Measurements from ENCODE around the gene CACFD1.

DNA sequence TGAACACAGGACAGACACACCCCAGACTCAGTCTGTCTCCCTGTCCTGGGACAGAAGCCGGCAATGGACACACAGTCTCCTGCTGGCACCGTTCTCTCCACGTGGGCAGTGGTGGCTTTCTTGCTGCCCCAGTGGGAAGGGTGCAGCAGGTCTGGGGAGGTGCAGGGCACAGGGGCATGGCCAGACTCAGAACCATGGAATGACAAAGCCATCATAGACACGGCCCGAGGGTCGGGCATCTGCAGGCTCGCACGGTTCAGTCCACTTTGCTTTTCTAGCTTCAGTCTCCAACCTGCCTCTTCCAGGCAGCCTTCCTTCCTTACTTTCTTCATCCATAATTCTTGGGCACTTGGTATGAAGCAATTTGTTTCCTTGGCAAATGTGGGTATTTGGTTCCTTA is 48.3 kb downstream of the CACFD1 start:
- TF ChIP-seq, protein P1, sequence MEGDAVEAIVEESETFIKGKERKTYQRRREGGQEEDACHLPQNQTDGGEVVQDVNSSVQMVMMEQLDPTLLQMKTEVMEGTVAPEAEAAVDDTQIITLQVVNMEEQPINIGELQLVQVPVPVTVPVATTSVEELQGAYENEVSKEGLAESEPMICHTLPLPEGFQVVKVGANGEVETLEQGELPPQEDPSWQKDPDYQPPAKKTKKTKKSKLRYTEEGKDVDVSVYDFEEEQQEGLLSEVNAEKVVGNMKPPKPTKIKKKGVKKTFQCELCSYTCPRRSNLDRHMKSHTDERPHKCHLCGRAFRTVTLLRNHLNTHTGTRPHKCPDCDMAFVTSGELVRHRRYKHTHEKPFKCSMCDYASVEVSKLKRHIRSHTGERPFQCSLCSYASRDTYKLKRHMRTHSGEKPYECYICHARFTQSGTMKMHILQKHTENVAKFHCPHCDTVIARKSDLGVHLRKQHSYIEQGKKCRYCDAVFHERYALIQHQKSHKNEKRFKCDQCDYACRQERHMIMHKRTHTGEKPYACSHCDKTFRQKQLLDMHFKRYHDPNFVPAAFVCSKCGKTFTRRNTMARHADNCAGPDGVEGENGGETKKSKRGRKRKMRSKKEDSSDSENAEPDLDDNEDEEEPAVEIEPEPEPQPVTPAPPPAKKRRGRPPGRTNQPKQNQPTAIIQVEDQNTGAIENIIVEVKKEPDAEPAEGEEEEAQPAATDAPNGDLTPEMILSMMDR (conservative IDR thresholded peaks at IDR 0.05; ENCODE audit: low read length): no peak
- TF ChIP-seq EZH2phosphoT487 (IDR thresholded peaks at IDR 0.05; ENCODE audit: borderline replicate concordance, low read depth, low read length): no peak

Measured in OCI-LY7 (cell line).